ENCODE data around the gene H2BK1.

DNA sequence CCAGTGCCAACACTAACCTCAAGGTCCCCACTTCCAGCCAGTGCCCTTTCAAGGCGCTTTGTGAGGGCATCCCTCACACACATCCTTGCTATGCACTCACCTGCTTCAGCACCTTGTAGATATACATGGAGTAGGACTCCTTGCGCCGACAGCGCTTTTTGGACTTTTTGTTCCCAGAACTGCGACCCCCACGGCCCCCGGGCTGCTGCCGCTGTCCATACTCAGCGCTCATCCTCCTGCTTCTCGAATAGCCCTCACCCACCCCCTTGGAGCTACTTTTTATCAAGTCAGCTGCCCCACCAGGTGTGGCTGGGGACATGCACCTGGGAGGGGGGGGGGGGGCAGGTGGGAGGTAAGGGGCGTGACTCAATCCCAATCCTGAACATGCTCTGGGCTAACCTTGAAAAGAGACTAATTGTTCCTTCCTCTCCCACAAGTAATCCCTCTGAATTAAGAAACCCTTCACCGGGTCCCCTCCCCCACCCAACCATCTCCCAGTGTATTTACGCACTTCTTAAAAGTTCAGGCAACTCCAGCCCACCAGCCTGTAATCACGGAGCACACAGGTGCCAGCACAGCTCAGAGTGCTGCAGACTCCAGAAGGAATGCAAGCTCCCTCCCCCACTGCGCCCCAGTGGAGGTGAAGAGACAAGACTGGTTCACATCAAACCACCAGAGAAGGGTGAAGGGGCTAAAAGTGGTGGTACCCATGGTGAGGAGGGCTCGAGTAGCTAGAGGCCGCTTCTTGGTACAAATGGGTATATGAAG lies at the start of gene H2BK1:
- TF ChIP-seq, protein P1, sequence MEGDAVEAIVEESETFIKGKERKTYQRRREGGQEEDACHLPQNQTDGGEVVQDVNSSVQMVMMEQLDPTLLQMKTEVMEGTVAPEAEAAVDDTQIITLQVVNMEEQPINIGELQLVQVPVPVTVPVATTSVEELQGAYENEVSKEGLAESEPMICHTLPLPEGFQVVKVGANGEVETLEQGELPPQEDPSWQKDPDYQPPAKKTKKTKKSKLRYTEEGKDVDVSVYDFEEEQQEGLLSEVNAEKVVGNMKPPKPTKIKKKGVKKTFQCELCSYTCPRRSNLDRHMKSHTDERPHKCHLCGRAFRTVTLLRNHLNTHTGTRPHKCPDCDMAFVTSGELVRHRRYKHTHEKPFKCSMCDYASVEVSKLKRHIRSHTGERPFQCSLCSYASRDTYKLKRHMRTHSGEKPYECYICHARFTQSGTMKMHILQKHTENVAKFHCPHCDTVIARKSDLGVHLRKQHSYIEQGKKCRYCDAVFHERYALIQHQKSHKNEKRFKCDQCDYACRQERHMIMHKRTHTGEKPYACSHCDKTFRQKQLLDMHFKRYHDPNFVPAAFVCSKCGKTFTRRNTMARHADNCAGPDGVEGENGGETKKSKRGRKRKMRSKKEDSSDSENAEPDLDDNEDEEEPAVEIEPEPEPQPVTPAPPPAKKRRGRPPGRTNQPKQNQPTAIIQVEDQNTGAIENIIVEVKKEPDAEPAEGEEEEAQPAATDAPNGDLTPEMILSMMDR (IDR thresholded peaks at IDR 0.05) = no peak
- no peak for TF ChIP-seq POLR2A (IDR thresholded peaks at IDR 0.05)

Measured in vagina (tissue), 2 donors.